Activated CD4-positive, alpha-beta T cell treated with anti-CD3 and anti-CD28 coated beads for 1 hour (primary cell): ENCODE results near the gene RIT2.

Source experiments
- DNase-seq: peaks from one replicate; pipeline ENCODE4 v3.0.0-alpha.2; 2020

RIT2 gene

GRCh38 chr18:43115076-43115921, at the start of gene RIT2:
RIT2 (minus strand) TSS chr18:43115685.
- DNase-seq, result no peak

- DNase-seq, result no peak
These were observed 46.0 kb upstream of the RIT2 start for GRCh38 chr18:43161528-43161927.

- DNase-seq, result no peak
These were observed 45.0 kb upstream of the RIT2 start for GRCh38 chr18:43160509-43160908.

GRCh38 chr18:43159926-43160325, 44.4 kb upstream of the RIT2 start:
- no peak for DNase-seq

GRCh38 chr18:43159086-43159770, 43.7 kb upstream of the RIT2 start:
- no peak for DNase-seq

- no peak for DNase-seq
These were observed 42.9 kb upstream of the RIT2 start for GRCh38 chr18:43158381-43158780.

GRCh38 chr18:43155842-43156241, 40.4 kb upstream of the RIT2 start:
- no peak for DNase-seq

- DNase-seq, result no peak
These were observed 32.7 kb upstream of the RIT2 start for GRCh38 chr18:43148231-43148630.

- no peak for DNase-seq
These were observed 25.7 kb upstream of the RIT2 start for GRCh38 chr18:43141208-43141607.

GRCh38 chr18:43139288-43139946, 23.9 kb upstream of the RIT2 start:
- DNase-seq, result no peak

GRCh38 chr18:43134876-43135275, 19.4 kb upstream of the RIT2 start:
- DNase-seq, result no peak

- DNase-seq, result no peak
These were observed 15.3 kb upstream of the RIT2 start for GRCh38 chr18:43130716-43131260.

- no peak for DNase-seq
These were observed 14.6 kb upstream of the RIT2 start for GRCh38 chr18:43129946-43130524.

GRCh38 chr18:43125471-43125870, 10.0 kb upstream of the RIT2 start:
- DNase-seq, result no peak

GRCh38 chr18:43122955-43123354, 7.5 kb upstream of the RIT2 start:
- DNase-seq, result no peak

GRCh38 chr18:43116699-43117294, 1.3 kb upstream of the RIT2 start:
- DNase-seq, result no peak

- no peak for DNase-seq
These were observed 2.1 kb downstream of the RIT2 start for GRCh38 chr18:43113220-43113895.

GRCh38 chr18:43108882-43109281, 6.6 kb downstream of the RIT2 start:
- DNase-seq, result no peak

- no peak for DNase-seq
These were observed 7.0 kb downstream of the RIT2 start for GRCh38 chr18:43108469-43108868.

GRCh38 chr18:43093646-43094045, 21.8 kb downstream of the RIT2 start:
- no peak for DNase-seq

GRCh38 chr18:43092539-43092938, 22.9 kb downstream of the RIT2 start:
- no peak for DNase-seq

GRCh38 chr18:43081396-43081795, 34.1 kb downstream of the RIT2 start:
- no peak for DNase-seq
